Stimulated activated effector memory CD8-positive, alpha-beta T cell treated with anti-CD3 and anti-CD28 coated beads, Interleukin-12 subunit alpha, Interleukin-12 subunit beta, amount 100 ng/mL, for 72 hours (primary cell): ENCODE measurements around the gene GUCY2D.
A peak's percentile ranks its signal among the peaks of the same experiment; 100 is the strongest.
"Not testable (repeated sequence)": the region's sequence is repeated elsewhere in the genome, so short reads cannot be mapped to it uniquely, and the experiment has no call there.

ENCODE experiments used
- ATAC-seq: fragments of 150-1000 bp; cut with Tn5 transposase; 2 replicates; pipeline ENCODE4 v1.10.0; 2021
- DNase-seq, 2 donors: peaks; one replicate each; pipeline ENCODE4 v3.0.0; 2021 to 2022; ENCODE audit warnings: low spot score in 2 of 2
- H3K27ac Mint-ChIP-seq: one replicate; pipeline ENCODE4 v1.8.0; 2022; ENCODE audit warnings: mild to moderate bottlenecking, mixed read lengths
- H3K36me3 Mint-ChIP-seq: one replicate; pipeline ENCODE4 v1.8.0; 2022; ENCODE audit warnings: mild to moderate bottlenecking, mixed read lengths
- H3K4me1 Mint-ChIP-seq: one replicate; pipeline ENCODE4 v1.8.0; 2022; ENCODE audit warnings: mixed read lengths
- H3K4me3 Mint-ChIP-seq: one replicate; pipeline ENCODE4 v1.8.0; 2022; ENCODE audit warnings: mild to moderate bottlenecking, mixed read lengths
- H3K9me3 Mint-ChIP-seq: one replicate; pipeline ENCODE4 v1.8.0; 2022; ENCODE audit warnings: mixed read lengths

GUCY2D gene

GRCh38 chr17:8057691-8058114 lies 55.3 kb downstream of the GUCY2D start:
- no peaks in the 10 kb centered on the region for H3K36me3 Mint-ChIP-seq
- peaks cover 21% of the 10 kb centered on the region for H3K4me1 Mint-ChIP-seq
- peak; percentile 38 to 62 for DNase-seq
- no peak overlapping the region for H3K4me3 Mint-ChIP-seq
- ATAC-seq = peak; percentile 75
- no peaks in the 10 kb centered on the region for H3K9me3 Mint-ChIP-seq
- H3K27ac Mint-ChIP-seq = no peak overlapping the region

DNA sequence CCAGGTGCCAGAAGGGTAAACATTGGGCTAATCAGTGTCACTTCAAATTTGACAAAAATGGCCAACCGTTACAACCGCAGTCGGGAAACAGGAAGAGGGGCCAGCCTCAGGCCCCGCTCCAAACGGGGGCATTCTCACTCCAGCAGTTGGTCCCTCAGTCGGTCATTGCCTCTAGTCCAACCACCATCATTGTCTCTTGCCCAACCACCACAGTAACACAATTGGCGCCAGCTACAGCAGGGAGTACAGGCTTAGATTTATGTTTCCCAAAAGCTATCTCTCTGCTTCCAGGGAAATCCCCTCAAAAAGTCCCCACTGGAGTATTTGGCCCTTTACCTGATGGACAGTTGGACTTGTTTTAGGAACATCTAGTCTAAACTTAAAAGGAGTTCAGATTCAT lies 56.7 kb downstream of the GUCY2D start:
- Mint-ChIP-seq H3K27ac (no peak overlapping the region), H3K4me3 (no peak overlapping the region), H3K36me3 (no peaks in the 10 kb centered on the region), H3K9me3 (no peaks in the 10 kb centered on the region), H3K4me1 (peaks cover 21% of the 10 kb centered on the region)
- DNase-seq = no peak
- ATAC-seq = no peak

DNA sequence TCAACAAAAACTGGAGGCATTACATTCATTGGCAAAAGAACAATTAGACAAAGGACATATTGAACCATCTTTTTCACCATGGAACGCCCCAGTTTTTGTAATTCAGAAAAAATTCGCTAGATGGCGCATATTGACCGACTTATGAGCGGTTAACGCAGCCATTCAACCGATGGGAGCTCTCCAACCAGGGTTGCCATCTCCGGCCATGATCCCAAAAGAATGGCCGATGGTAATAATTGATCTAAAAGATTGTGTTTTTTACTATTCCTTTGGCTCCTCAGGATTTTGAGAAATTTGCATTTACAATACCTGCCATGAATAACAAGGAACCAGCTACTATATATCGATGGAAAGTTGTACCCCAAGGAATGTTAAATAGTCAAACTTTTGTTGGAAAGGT lies 57.9 kb downstream of the GUCY2D start:
- H3K4me3 Mint-ChIP-seq = no peak overlapping the region
- DNase-seq (peak; percentile 61 to 82), ATAC-seq (no peak)
- H3K36me3 Mint-ChIP-seq = no peaks in the 10 kb centered on the region
- H3K9me3 Mint-ChIP-seq = no peaks in the 10 kb centered on the region
- no peak overlapping the region for H3K27ac Mint-ChIP-seq
- peaks cover 21% of the 10 kb centered on the region for H3K4me1 Mint-ChIP-seq

DNA sequence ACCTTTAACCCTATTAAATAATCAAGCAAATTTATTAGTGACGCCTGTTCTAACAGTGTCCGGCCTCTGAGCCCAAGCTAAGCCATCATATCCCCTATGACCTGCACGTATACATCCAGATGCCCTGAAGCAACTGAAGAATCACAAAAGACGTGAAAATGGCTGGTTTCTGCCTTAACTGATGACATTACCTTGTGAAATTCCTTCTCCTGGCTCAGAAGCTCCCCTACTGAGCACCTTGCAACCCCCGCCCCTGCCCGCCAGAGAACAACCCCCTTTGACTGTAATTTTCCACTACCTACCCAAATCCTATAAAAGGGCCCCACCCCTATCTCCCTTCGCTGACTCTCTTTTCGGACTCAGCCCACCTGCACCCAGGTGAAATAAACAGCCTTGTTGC lies 59.4 kb downstream of the GUCY2D start:
- H3K4me3 Mint-ChIP-seq, ATAC-seq, H3K36me3 Mint-ChIP-seq, DNase-seq, H3K27ac Mint-ChIP-seq, H3K9me3 Mint-ChIP-seq, H3K4me1 Mint-ChIP-seq: not testable (repeated sequence)

GRCh38 chr17:8062435-8062806 lies 60.0 kb downstream of the GUCY2D start:
- Mint-ChIP-seq H3K36me3 (no peaks in the 10 kb centered on the region), H3K4me1 (peaks cover 2% of the 10 kb centered on the region), H3K27ac (no peak overlapping the region), H3K4me3 (no peak overlapping the region), H3K9me3 (no peaks in the 10 kb centered on the region)
- DNase-seq (no peak), ATAC-seq (no peak)

- Mint-ChIP-seq H3K9me3 (no peaks in the 10 kb centered on the region), H3K27ac (no peak overlapping the region), H3K36me3 (no peaks in the 10 kb centered on the region), H3K4me3 (no peak overlapping the region), H3K4me1 (no peaks in the 10 kb centered on the region)
- no peak for ATAC-seq
- no peak for DNase-seq
Observed at GRCh38 chr17:8062807-8063483, 60.5 kb downstream of the GUCY2D start.

DNA sequence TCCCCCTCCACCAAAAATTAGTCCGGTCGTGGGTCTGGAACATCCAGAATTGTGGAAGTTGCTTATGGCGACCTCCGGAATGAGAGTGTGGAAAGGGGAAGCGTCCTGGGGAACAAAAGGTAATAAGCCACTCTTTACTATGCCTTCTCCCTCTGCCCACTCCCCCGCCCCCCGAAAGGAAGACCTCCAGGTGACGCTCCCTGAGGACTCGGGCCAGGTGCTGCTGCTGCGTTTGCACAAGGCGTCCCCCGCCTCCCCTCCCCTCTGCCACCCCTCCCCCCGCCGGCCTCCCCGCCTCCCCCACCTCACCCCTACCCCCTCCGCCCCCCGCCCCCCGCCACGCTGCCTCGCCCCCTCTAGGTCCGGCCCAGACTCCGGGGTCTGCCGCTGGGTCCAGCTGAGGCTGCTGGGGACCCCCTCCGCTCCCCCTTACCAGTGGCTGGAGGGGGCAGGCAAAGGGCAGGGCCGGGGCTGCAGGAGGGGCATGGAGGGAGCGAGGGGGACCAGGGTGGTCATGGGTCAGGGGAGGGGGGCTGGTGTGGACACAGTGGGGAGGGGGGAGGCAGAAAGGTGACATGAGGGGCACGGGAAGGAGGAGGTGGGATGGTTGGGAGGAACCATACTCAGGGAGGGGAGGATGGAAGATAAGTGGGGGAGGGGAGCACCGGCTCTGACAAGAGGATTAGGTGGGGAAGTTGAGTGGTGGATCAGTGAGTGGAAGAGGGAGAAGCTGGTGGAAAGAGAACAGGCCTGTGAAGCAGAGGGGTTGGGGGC lies 61.5 kb downstream of the GUCY2D start:
- no peak overlapping the region for H3K27ac Mint-ChIP-seq
- no peaks in the 10 kb centered on the region for H3K4me1 Mint-ChIP-seq
- ATAC-seq (no peak), DNase-seq (no peak)
- H3K4me3 Mint-ChIP-seq = no peak overlapping the region
- no peaks in the 10 kb centered on the region for H3K9me3 Mint-ChIP-seq
- H3K36me3 Mint-ChIP-seq = no peaks in the 10 kb centered on the region

DNA sequence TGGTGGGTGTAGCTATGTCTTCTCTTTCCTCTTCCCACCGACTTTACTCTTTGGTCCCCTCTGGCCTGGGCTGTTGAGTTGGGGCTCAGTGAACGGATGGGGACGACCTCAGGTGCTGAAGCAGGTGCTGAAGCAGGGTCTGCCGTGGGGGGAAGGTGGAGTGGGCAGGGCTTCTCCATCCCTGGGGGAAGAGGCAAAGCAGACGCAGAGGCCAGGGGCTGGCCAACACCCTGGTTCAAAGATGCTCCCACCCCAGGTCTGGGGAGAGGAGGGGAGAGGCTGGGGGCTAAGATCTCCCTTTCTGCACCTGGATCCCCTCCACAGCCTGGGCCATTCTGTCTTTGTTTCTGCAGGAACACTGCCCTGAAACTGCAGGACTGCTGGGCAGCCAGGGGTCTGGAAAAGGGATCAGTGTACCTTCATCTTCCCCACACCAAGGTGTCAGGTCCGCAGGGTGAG lies 62.2 kb downstream of the GUCY2D start:
- Mint-ChIP-seq H3K4me3 (no peak overlapping the region), H3K27ac (no peak overlapping the region), H3K36me3 (no peaks in the 10 kb centered on the region), H3K9me3 (no peaks in the 10 kb centered on the region), H3K4me1 (no peaks in the 10 kb centered on the region)
- DNase-seq (no peak), ATAC-seq (no peak)

DNA sequence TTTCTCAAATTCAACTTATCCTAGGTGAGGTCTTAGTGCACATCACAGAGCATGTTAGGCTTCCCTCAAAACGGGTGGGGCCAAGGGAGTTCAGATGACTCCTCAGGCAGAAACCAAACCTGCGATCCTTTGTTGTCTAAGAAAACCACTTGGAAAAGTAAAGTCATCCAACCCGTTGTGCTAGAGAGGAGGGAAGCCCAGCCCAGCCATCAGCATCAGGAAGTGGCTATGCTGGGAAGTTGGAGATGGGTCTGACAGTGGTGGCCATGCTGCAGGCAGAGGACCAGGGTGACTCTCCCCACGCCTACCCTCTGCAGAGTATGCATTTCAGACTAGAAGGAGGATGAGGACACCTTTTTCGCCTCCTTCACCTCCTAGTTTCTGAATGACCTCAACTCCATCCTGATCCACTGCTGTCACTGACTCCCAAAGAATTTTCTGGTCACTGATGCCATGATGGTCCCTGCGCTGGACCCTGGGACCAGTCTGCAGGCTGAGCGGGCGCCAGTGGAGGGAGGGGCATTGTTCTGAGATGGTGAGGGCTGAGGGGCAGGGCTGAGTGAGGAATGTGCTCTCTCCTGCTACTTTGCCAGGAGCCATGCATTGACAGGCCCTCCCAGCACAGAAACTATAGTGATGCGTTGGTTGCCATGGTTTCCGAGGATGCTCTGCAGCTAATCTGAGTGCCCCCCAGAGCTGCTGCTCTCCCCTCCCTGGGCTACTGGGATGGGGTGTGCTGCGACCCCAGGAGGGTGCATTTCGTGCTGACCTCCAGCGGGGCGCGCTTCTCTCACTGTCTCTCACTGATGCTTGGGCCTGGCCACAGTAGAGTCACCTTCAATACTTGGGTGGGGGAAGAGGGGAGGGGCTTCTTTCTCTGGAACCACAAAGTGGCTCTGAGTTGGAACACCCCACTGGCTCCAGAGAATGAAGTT lies 64.7 kb downstream of the GUCY2D start:
- H3K9me3 Mint-ChIP-seq = no peaks in the 10 kb centered on the region
- no peak overlapping the region for H3K27ac Mint-ChIP-seq
- H3K36me3 Mint-ChIP-seq = peaks cover 2% of the 10 kb centered on the region
- no peak for ATAC-seq
- no peaks in the 10 kb centered on the region for H3K4me1 Mint-ChIP-seq
- H3K4me3 Mint-ChIP-seq = no peak overlapping the region
- DNase-seq = no peak

- Mint-ChIP-seq H3K4me1 (peaks cover 6% of the 10 kb centered on the region), H3K9me3 (no peaks in the 10 kb centered on the region), H3K4me3 (no peak overlapping the region), H3K27ac (no peak overlapping the region), H3K36me3 (peaks cover 9% of the 10 kb centered on the region)
- ATAC-seq (no peak), DNase-seq (no peak)
Observed at GRCh38 chr17:8067806-8068205, 65.4 kb downstream of the GUCY2D start.

DNA sequence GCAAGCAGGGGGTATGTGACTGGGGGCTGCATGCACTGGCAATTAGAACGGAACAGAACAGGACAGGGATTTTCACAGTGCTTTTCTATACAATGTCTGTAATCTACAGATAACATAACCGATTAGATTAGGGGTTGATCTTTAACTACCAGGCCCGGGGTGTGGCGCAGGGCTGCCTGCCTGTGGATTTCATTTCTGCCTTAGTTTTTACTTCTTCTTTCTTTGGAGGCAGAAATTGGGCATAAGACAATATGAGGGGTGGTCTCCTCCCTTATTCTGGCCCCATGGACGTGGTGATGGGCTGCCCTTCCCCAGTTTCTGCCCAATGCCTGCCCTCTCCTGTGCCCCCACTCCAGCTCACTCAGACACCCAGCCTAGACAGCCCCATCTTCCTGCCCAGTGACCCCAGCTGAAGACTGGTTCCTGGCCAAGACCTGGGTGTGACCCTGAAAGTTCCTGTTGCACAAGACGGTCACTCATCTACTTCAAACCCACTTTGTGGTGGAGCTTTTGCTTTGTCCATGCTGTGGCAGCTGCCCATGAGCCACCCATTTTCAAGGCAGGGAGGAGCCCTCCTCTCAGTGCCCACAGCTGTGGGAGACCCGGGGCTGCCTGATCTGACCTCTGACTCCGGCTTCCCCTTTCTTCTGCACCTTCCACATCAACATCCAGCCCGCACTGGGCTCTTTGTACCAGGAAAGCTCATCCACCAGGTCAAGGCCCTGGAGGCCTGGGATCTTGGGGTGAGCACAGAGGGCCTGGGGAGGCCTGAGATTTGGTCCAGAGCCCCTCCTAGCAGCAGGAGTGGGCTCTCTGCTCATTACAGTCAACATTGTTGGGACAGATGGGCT lies 66.5 kb downstream of the GUCY2D start:
- H3K36me3 Mint-ChIP-seq = peaks cover 10% of the 10 kb centered on the region
- peak overlapping the region; percentile 50 for H3K27ac Mint-ChIP-seq
- peaks cover 18% of the 10 kb centered on the region for H3K4me1 Mint-ChIP-seq
- DNase-seq (no peak), ATAC-seq (no peak)
- no peaks in the 10 kb centered on the region for H3K9me3 Mint-ChIP-seq
- no peak overlapping the region for H3K4me3 Mint-ChIP-seq

- DNase-seq = no peak
- peaks cover 15% of the 10 kb centered on the region for H3K36me3 Mint-ChIP-seq
- no peak overlapping the region for H3K4me3 Mint-ChIP-seq
- H3K27ac Mint-ChIP-seq = peak overlapping the region; percentile 50
- no peaks in the 10 kb centered on the region for H3K9me3 Mint-ChIP-seq
- H3K4me1 Mint-ChIP-seq = peaks cover 23% of the 10 kb centered on the region
- ATAC-seq = no peak
Observed at GRCh38 chr17:8069587-8069860, 67.1 kb downstream of the GUCY2D start.
